ENCODE results near the gene METTL13. TPM values are rescaled to one million over a fixed set of nuclear protein-coding genes. Genes with fewer than 3 reads are reported as not detected.

The METTL13 gene
- total RNA-seq, 1 donor from 2014 or later = 15.8 TPM

- TF ChIP-seq CTCF (IDR thresholded peaks at IDR 0.05; ENCODE audit: borderline replicate concordance) = no peak
- Histone ChIP-seq H3K36me3 (no peaks in the 10 kb centered on the region), H3K9me3 (replicated peaks) (no peaks in the 10 kb centered on the region), H3K4me3 (no peak overlapping the region), H3K27me3 (ENCODE audit: low read depth) (no peaks in the 10 kb centered on the region), H3K27ac (replicated peaks) (no peak overlapping the region), H3K4me1 (no peaks in the 10 kb centered on the region)
- DNase-seq = no peak
- intact Hi-C loops (cut with micrococcal nuclease) = no loop called here
These were observed 26.5 kb upstream of the METTL13 start for GRCh38 chr1:171754971-171755370.

- Histone ChIP-seq H3K27me3 (ENCODE audit: low read depth) (no peaks in the 10 kb centered on the region), H3K36me3 (no peaks in the 10 kb centered on the region), H3K4me3 (no peak overlapping the region), H3K27ac (replicated peaks) (no peak overlapping the region), H3K4me1 (no peaks in the 10 kb centered on the region), H3K9me3 (replicated peaks) (no peaks in the 10 kb centered on the region)
- no peak for TF ChIP-seq CTCF (IDR thresholded peaks at IDR 0.05; ENCODE audit: borderline replicate concordance)
- no peak for DNase-seq
- intact Hi-C loops (cut with micrococcal nuclease) = no loop called here
These were observed 24.6 kb upstream of the METTL13 start for GRCh38 chr1:171756856-171757255.

- intact Hi-C loops (cut with micrococcal nuclease) = no loop called here
- H3K4me3 ChIP-seq = no peak overlapping the region
These were observed 23.4 kb upstream of the METTL13 start for GRCh38 chr1:171758011-171758410.

GRCh38 chr1:171762143-171762563, 19.3 kb upstream of the METTL13 start:
- H3K27me3 ChIP-seq (ENCODE audit: low read depth) = no peaks in the 10 kb centered on the region
- no peaks in the 10 kb centered on the region for H3K36me3 ChIP-seq
- intact Hi-C loops (cut with micrococcal nuclease) = no loop called here
- no peak for TF ChIP-seq CTCF (IDR thresholded peaks at IDR 0.05; ENCODE audit: borderline replicate concordance)
- no peak for DNase-seq
- no peak overlapping the region for H3K4me3 ChIP-seq
- no peaks in the 10 kb centered on the region for H3K9me3 ChIP-seq (replicated peaks)
- H3K4me1 ChIP-seq = no peaks in the 10 kb centered on the region
- no peak overlapping the region for H3K27ac ChIP-seq (replicated peaks)

More at GRCh38 chr1:171758011-171758410, 23.4 kb upstream of the METTL13 start:
- Histone ChIP-seq H3K4me1 (no peaks in the 10 kb centered on the region), H3K9me3 (replicated peaks) (no peaks in the 10 kb centered on the region), H3K36me3 (no peaks in the 10 kb centered on the region), H3K27me3 (ENCODE audit: low read depth) (no peaks in the 10 kb centered on the region), H3K27ac (replicated peaks) (no peak overlapping the region)
- no peak for DNase-seq
- TF ChIP-seq CTCF (IDR thresholded peaks at IDR 0.05; ENCODE audit: borderline replicate concordance) = no peak

- no peaks in the 10 kb centered on the region for H3K9me3 ChIP-seq (replicated peaks)
- no peaks in the 10 kb centered on the region for H3K36me3 ChIP-seq
- H3K4me3 ChIP-seq = no peak overlapping the region
- no peaks in the 10 kb centered on the region for H3K27me3 ChIP-seq (ENCODE audit: low read depth)
- no peak for TF ChIP-seq CTCF (IDR thresholded peaks at IDR 0.05; ENCODE audit: borderline replicate concordance)
- H3K4me1 ChIP-seq = no peaks in the 10 kb centered on the region
- intact Hi-C loops (cut with micrococcal nuclease) = no loop called here
- no peak overlapping the region for H3K27ac ChIP-seq (replicated peaks)
- DNase-seq = no peak
These were observed 17.7 kb upstream of the METTL13 start for GRCh38 chr1:171763764-171764163.

- Histone ChIP-seq H3K36me3 (no peaks in the 10 kb centered on the region), H3K4me3 (no peak overlapping the region), H3K4me1 (no peaks in the 10 kb centered on the region), H3K9me3 (replicated peaks) (no peaks in the 10 kb centered on the region), H3K27ac (replicated peaks) (no peak overlapping the region), H3K27me3 (ENCODE audit: low read depth) (no peaks in the 10 kb centered on the region)
- intact Hi-C loops (cut with micrococcal nuclease) = no loop called here
- no peak for TF ChIP-seq CTCF (IDR thresholded peaks at IDR 0.05; ENCODE audit: borderline replicate concordance)
- DNase-seq = no peak
These were observed 12.3 kb upstream of the METTL13 start for GRCh38 chr1:171769171-171769570.

Data from left ventricle myocardium inferior (tissue), 1 donor.